Prostate gland (tissue), 2 donors: Measurements from ENCODE around the gene ARID3B.

Experiments used
- CTCF ChIP-seq, 4 experiments: fragments of 200-600 bp in 2 of 4; fragments of 450-650 bp in 2 of 4; sonication (generic) in 2 of 4; IDR thresholded peaks; 1 replicate in 3 of 4; 2 replicates in 1 of 4; pipeline ENCODE4 v1.5.1; 2016 to 2019; ENCODE audit warnings: antibody characterized with exemption in 4 of 4, mild to moderate bottlenecking in 2 of 4, moderate library complexity in 2 of 4
- POLR2A ChIP-seq: fragments of 450-650 bp; IDR thresholded peaks from one replicate; pipeline ENCODE4 v1.6.1; 2016; ENCODE audit warnings: antibody characterized with exemption, mild to moderate bottlenecking
- POLR2AphosphoS5 ChIP-seq: sonication (generic); formaldehyde crosslinking; IDR thresholded peaks from one replicate; pipeline ENCODE4 v1.6.1; 2017; ENCODE audit warnings: antibody characterized with exemption

- TF ChIP-seq POLR2A (no peak), CTCF (IDR thresholded peaks at IDR 0.05) (no peak), POLR2AphosphoS5 (no peak)
Observed at GRCh38 chr15:74525945-74526344, 15.1 kb upstream of the ARID3B start.
